Osteoblast (primary cell): ENCODE measurements around the gene MESD. TPM values are rescaled to one million over a fixed set of nuclear protein-coding genes. Genes with fewer than 3 reads are reported as not detected.

Experiments used
- DNase-seq: peaks from one replicate; pipeline ENCODE4 v3.0.0; 2011; ENCODE audit warnings: low spot score, mixed read lengths; ENCODE audit not compliant: insufficient read length; ENCODE audit errors: missing footprints
- H2AFZ ChIP-seq: 2 replicates; pipeline ENCODE4 v1.6.0; 2011; ENCODE audit warnings: mild to moderate bottlenecking, low read length
- H3K27ac ChIP-seq: 2 replicates; pipeline ENCODE4 v1.5.1; 2011; ENCODE audit warnings: mild to moderate bottlenecking, low read depth, low read length, moderate library complexity
- H3K27me3 ChIP-seq: 2 replicates; pipeline ENCODE4 v1.6.0; 2012; ENCODE audit warnings: mild to moderate bottlenecking, control low read depth, inconsistent platforms, low read length, moderate library complexity; ENCODE audit not compliant: insufficient read depth
- H3K36me3 ChIP-seq: 2 replicates; pipeline ENCODE4 v1.5.1; 2011; ENCODE audit warnings: mild to moderate bottlenecking, low read length, control low read depth, moderate library complexity; ENCODE audit not compliant: insufficient read depth
- H3K4me1 ChIP-seq: 2 replicates; pipeline ENCODE4 v1.5.1; 2011; ENCODE audit warnings: mild to moderate bottlenecking, low read length, control low read depth, moderate library complexity; ENCODE audit not compliant: insufficient read depth
- H3K4me2 ChIP-seq: 2 replicates; pipeline ENCODE4 v1.6.0; 2011; ENCODE audit warnings: mild to moderate bottlenecking, low read length; ENCODE audit not compliant: insufficient read depth
- H3K4me3 ChIP-seq: fragments of 200-600 bp; sonication (generic); 3 replicates; pipeline ENCODE4 v1.5.1; 2012; ENCODE audit warnings: mild to moderate bottlenecking, low read length, inconsistent platforms; ENCODE audit not compliant: insufficient read depth
- H3K79me2 ChIP-seq: 2 replicates; pipeline ENCODE4 v1.6.0; 2012; ENCODE audit warnings: mild to moderate bottlenecking, low read length, control low read depth, inconsistent platforms; ENCODE audit not compliant: insufficient read depth
- H3K9me3 ChIP-seq: 2 replicates; pipeline ENCODE4 v1.5.1; 2011; ENCODE audit warnings: low read depth, low read length, control low read depth
- H4K20me1 ChIP-seq: 2 replicates; pipeline ENCODE4 v1.6.0; 2012; ENCODE audit warnings: mild to moderate bottlenecking, low read length, control low read depth; ENCODE audit not compliant: insufficient read depth
- CTCF ChIP-seq: IDR thresholded peaks from 2 replicates; pipeline ENCODE4 v1.5.1; 2011; ENCODE audit warnings: mild to moderate bottlenecking, low read depth, low read length, moderate library complexity; ENCODE audit errors: extremely low read depth
- total RNA-seq: library from RNA; depleted of rRNA; stranded (reverse); fragments of >200 nt; gene quantifications from 2 replicates; pipeline ENCODE4 v1.2.3, GENCODE V29; 2012

Gene MESD
- total RNA-seq, 1 donor, result 16.6 TPM

- Histone ChIP-seq H3K4me2 (no peak overlapping the region), H4K20me1 (peaks cover 11% of the 10 kb centered on the region), H3K36me3 (peaks cover 35% of the 10 kb centered on the region), H3K27ac (no peak overlapping the region), H3K27me3 (no peaks in the 10 kb centered on the region), H3K79me2 (peaks cover 33% of the 10 kb centered on the region), H3K9me3 (no peaks in the 10 kb centered on the region), H3K4me3 (no peak overlapping the region), H2AFZ (no peak overlapping the region), H3K4me1 (peaks cover 3% of the 10 kb centered on the region)
- no peak for TF ChIP-seq CTCF
- DNase-seq, result no peak
These were observed 12.8 kb downstream of the MESD start for GRCh38 chr15:80976851-80977250.

GRCh38 chr15:80974914-80975313 is 14.7 kb downstream of the MESD start:
- H3K36me3 ChIP-seq, result peaks cover 28% of the 10 kb centered on the region
- no peak for TF ChIP-seq CTCF
- no peak overlapping the region for H3K4me2 ChIP-seq
- H4K20me1 ChIP-seq, result peaks cover 16% of the 10 kb centered on the region
- peaks cover 4% of the 10 kb centered on the region for H3K4me1 ChIP-seq
- no peak overlapping the region for H3K27ac ChIP-seq
- H3K4me3 ChIP-seq, result no peak overlapping the region
- no peaks in the 10 kb centered on the region for H3K27me3 ChIP-seq
- DNase-seq, result no peak
- H3K9me3 ChIP-seq, result no peaks in the 10 kb centered on the region
- H3K79me2 ChIP-seq, result peaks cover 29% of the 10 kb centered on the region
- no peak overlapping the region for H2AFZ ChIP-seq

GRCh38 chr15:80972276-80972675 is 17.3 kb downstream of the MESD start:
- Histone ChIP-seq H4K20me1 (peaks cover 17% of the 10 kb centered on the region), H3K36me3 (peaks cover 6% of the 10 kb centered on the region), H3K79me2 (peaks cover 18% of the 10 kb centered on the region), H3K4me2 (no peak overlapping the region), H3K27ac (no peak overlapping the region), H3K27me3 (no peaks in the 10 kb centered on the region), H3K4me1 (peaks cover 3% of the 10 kb centered on the region), H2AFZ (no peak overlapping the region), H3K9me3 (no peaks in the 10 kb centered on the region), H3K4me3 (no peak overlapping the region)
- no peak for TF ChIP-seq CTCF
- no peak for DNase-seq

GRCh38 chr15:80971143-80971542 is 18.5 kb downstream of the MESD start:
- H3K79me2 ChIP-seq, result peaks cover 8% of the 10 kb centered on the region
- H4K20me1 ChIP-seq, result peaks cover 7% of the 10 kb centered on the region
- no peak for DNase-seq
- no peaks in the 10 kb centered on the region for H3K9me3 ChIP-seq
- no peaks in the 10 kb centered on the region for H3K27me3 ChIP-seq
- H3K4me1 ChIP-seq, result peaks cover 3% of the 10 kb centered on the region
- H3K4me3 ChIP-seq, result no peak overlapping the region
- H3K36me3 ChIP-seq, result peaks cover 4% of the 10 kb centered on the region
- no peak overlapping the region for H3K4me2 ChIP-seq
- H2AFZ ChIP-seq, result no peak overlapping the region
- no peak for TF ChIP-seq CTCF
- no peak overlapping the region for H3K27ac ChIP-seq
